AG09309 (cell line): Measurements from ENCODE around the gene BCKDHB.

Experiments
- DNase-seq: peaks from one replicate; pipeline ENCODE4 v3.0.0-alpha.2; 2010; ENCODE audit warnings: low read depth
- H3K4me3 ChIP-seq: 2 replicates; pipeline ENCODE4 v1.5.1; 2011; ENCODE audit warnings: mild to moderate bottlenecking, low read depth, low read length, moderate library complexity; ENCODE audit not compliant: control insufficient read depth
- CTCF ChIP-seq: IDR thresholded peaks from 2 replicates; pipeline ENCODE4 v1.5.1; 2011; ENCODE audit warnings: mild to moderate bottlenecking, low read depth, low read length, inconsistent platforms; ENCODE audit not compliant: insufficient read depth, control insufficient read depth; ENCODE audit errors: missing control alignments

BCKDHB gene

GRCh38 chr6:80145921-80146320 lies 39.5 kb downstream of the BCKDHB start:
- no peak for DNase-seq
- H3K4me3 ChIP-seq, result no peak overlapping the region
- no peak for TF ChIP-seq CTCF

DNA sequence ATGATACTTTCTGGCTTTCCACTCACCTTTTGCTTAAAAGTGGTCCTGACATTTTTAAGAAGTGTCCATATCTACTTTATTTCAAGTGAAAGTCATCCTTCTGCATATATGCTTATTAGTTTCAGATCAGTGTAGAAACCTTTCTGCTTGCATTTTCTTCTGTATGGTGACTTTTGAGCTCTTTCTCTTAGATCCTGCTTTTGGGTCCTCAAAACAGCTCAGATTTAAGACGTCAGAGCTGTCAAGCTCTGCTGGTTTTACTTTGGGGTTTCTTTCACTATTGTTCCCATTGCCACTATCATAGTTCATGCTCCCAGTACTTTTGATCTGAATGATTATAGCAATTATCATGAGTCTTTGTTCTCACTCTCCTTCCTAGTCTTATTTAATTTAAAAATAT lies 41.7 kb downstream of the BCKDHB start:
- H3K4me3 ChIP-seq, result no peak overlapping the region
- TF ChIP-seq CTCF, result no peak
- no peak for DNase-seq

DNA sequence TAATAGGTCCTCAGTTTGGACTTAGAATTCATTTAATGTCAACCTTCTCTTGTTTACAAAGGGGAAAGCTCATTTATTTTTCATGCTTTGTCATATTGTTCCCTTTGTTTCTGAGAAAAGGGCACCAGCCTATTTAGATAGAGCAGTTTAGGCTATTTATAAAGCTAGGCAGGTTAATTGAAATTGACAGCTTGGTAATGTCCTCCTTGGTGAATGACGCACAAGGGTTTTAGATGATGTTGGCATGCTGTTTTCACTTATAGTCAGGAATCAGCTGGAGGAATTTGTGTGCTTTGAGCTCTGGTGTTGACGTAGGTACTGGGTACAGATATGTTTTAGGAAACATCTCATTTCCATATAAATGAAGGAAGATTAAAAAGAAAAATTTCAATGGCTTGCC lies 45.2 kb downstream of the BCKDHB start:
- DNase-seq, result no peak
- no peak for TF ChIP-seq CTCF
- H3K4me3 ChIP-seq, result no peak overlapping the region

- no peak for DNase-seq
- no peak overlapping the region for H3K4me3 ChIP-seq
- TF ChIP-seq CTCF, result no peak
These were observed 47.7 kb downstream of the BCKDHB start for GRCh38 chr6:80154160-80154559.

DNA sequence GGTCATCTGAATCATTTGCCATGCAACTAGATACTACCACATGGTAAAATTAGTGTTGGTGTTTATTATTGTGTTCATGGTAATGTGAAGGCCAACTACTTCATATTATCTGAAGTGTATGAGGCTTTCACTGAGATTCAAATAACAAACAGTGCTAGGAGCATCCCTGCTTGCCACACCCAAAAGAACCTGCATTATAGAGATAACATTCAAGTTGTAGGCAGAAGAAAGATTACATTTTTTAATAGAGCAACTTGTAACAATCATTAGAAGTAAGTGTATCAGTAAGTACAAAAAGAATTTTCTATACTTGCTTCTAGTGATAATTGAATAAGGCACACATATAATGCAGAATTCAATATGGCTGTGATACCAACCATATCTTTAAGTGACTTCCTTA lies 49.8 kb downstream of the BCKDHB start:
- TF ChIP-seq CTCF, result no peak
- no peak for DNase-seq
- H3K4me3 ChIP-seq, result no peak overlapping the region

DNA sequence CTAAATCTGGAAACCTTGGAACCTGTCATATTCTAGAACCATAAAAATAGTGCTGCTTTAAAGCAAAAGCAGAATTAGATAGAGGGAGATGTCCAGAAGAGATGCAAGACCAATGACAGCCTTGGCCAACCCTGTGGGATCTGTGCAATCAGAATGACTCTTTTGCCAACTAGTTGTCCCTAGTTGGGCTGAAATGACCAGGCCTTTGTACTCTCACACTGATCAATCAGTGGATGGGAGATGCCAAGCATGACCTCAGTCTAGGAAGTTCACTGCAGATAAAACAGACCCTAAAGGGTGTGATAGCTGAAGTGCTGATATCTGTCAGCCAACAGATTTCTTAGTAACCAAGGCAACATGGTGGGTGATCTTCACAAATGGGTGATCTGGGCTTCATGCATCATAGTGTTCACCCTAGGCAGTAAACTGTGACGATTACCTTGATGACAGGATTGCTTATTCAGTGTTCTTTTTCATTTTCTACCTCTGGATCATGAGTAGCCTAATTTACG lies 52.1 kb downstream of the BCKDHB start:
- no peak overlapping the region for H3K4me3 ChIP-seq
- no peak for TF ChIP-seq CTCF
- DNase-seq, result no peak

DNA sequence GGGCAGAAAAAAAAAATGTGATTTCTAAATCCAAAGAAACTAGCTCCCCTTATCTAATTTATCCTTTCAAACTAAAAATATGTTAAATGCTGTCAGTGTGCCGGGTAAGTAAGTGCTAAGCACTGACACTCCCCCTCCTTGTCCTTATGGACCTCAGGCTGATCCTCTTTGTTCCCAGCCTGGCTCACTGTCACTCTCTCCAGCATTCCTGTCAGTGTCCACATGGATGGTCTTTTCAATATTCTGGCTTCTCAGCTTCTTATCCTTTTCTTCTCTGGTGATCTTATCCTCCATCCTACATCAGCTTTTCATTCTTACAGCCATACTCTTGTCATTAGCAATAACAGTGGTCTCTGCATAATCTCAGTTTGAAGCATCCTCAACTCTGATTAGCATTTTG lies 55.0 kb downstream of the BCKDHB start:
- no peak for TF ChIP-seq CTCF
- H3K4me3 ChIP-seq, result no peak overlapping the region
- DNase-seq, result no peak
